Measurements from ENCODE around the gene THSD7B.

DNA sequence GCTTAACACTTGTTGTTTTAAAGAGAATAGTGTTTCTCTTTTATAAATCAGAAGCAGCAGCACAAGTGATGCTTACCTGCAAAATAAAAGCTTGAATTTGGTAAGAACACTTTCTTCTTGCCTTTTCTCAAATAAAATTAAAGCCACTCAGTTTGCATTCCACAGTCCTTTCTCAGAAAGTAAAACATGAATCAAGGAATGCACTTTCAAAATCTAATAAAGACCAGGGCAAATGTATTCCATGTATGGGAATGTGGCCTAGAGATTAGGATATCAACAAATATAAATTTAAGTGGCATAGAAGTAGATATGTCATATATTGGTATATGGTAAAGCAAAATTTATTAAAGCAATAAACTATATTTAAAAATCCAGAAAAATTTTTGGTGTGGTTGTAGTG, 352.8 kb downstream of the THSD7B start:
- TF ChIP-seq, protein P1, sequence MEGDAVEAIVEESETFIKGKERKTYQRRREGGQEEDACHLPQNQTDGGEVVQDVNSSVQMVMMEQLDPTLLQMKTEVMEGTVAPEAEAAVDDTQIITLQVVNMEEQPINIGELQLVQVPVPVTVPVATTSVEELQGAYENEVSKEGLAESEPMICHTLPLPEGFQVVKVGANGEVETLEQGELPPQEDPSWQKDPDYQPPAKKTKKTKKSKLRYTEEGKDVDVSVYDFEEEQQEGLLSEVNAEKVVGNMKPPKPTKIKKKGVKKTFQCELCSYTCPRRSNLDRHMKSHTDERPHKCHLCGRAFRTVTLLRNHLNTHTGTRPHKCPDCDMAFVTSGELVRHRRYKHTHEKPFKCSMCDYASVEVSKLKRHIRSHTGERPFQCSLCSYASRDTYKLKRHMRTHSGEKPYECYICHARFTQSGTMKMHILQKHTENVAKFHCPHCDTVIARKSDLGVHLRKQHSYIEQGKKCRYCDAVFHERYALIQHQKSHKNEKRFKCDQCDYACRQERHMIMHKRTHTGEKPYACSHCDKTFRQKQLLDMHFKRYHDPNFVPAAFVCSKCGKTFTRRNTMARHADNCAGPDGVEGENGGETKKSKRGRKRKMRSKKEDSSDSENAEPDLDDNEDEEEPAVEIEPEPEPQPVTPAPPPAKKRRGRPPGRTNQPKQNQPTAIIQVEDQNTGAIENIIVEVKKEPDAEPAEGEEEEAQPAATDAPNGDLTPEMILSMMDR (IDR thresholded peaks at IDR 0.05), result no peak
- TF ChIP-seq POLR2A (IDR thresholded peaks at IDR 0.05), result no peak
